HL-60/S4 treated with retinoic acid at 250 ng/mL for 4 days and 3 days (cell line): ENCODE measurements around the gene CATSPERD.
"Not testable (repeated sequence)": the region's sequence is repeated elsewhere in the genome, so short reads cannot be mapped to it uniquely, and the experiment has no call there.

Experiments
- in situ Hi-C: fragments of 300-500 bp; cut with MboI; formaldehyde crosslinking; loops from 2 replicates; pipeline ENCODE4 v1.7.0; 2022; ENCODE audit warnings: low sequenced_read_pairs

Gene CATSPERD

GRCh38 chr19:5697890-5698634 is 22.4 kb upstream of the CATSPERD start:
- in situ Hi-C loops, result no loop called here

GRCh38 chr19:5698635-5699422 is 21.6 kb upstream of the CATSPERD start:
- in situ Hi-C loops, result no loop called here

GRCh38 chr19:5700455-5701092 is 19.9 kb upstream of the CATSPERD start:
- in situ Hi-C loops, result no loop called here

GRCh38 chr19:5702053-5702410 is 18.4 kb upstream of the CATSPERD start:
- in situ Hi-C loops, result not testable (repeated sequence)

GRCh38 chr19:5703819-5704818 is 16.3 kb upstream of the CATSPERD start:
- in situ Hi-C loops, result no loop called here

GRCh38 chr19:5705552-5705951 is 14.9 kb upstream of the CATSPERD start:
- in situ Hi-C loops, result no loop called here

- in situ Hi-C loops, result no loop called here
Observed at GRCh38 chr19:5706876-5707573, 13.4 kb upstream of the CATSPERD start.

- in situ Hi-C loops, result no loop called here
Observed at GRCh38 chr19:5707576-5708575, 12.6 kb upstream of the CATSPERD start.

GRCh38 chr19:5711025-5711424 is 9.4 kb upstream of the CATSPERD start:
- in situ Hi-C loops, result no loop called here

GRCh38 chr19:5711713-5712161 is 8.7 kb upstream of the CATSPERD start:
- in situ Hi-C loops, result no loop called here

- in situ Hi-C loops, result no loop called here
Observed at GRCh38 chr19:5713228-5713627, 7.2 kb upstream of the CATSPERD start.

GRCh38 chr19:5714816-5715215 is 5.6 kb upstream of the CATSPERD start:
- in situ Hi-C loops, result no loop called here

GRCh38 chr19:5717215-5717935 is 3.1 kb upstream of the CATSPERD start:
- in situ Hi-C loops, result no loop called here

- in situ Hi-C loops, result no loop called here
Observed at GRCh38 chr19:5718037-5718578, 2.3 kb upstream of the CATSPERD start.

- in situ Hi-C loops, result no loop called here
Observed at GRCh38 chr19:5718579-5719273, 1.7 kb upstream of the CATSPERD start.

- in situ Hi-C loops, result no loop called here
Observed at GRCh38 chr19:5719274-5719960, 1.0 kb upstream of the CATSPERD start.
